Gastrocnemius medialis (tissue), 4 donors: ENCODE data around the gene AMIGO1. TPM values are rescaled to one million over a fixed set of nuclear protein-coding genes. Genes with fewer than 3 reads are reported as not detected.

ENCODE experiments used
- ATAC-seq, 2 donors: fragments of 150-250 bp; one replicate each; pipeline ENCODE4 v1.9.1; 2016
- DNase-seq, 2 donors: peaks; one replicate each; pipeline ENCODE4 v3.0.0-alpha.2; 2019
- H3K27ac ChIP-seq, 4 donors: fragments of 200-600 bp; sonication (generic); 1 replicate in 1 of 4; 2 replicates in 3 of 4; pipeline ENCODE4 v1.5.1; 2016 to 2018; ENCODE audit warnings: mild to moderate bottlenecking in 2 of 4, moderate library complexity in 1 of 4
- H3K27me3 ChIP-seq, 3 donors: fragments of 200-600 bp; sonication (generic) in 2 of 3; 1 replicate in 1 of 3; 2 replicates in 2 of 3; pipeline versions ENCODE4 v1.5.1 to v1.6.0; 2016 to 2019; ENCODE audit warnings: mild to moderate bottlenecking in 1 of 3, moderate library complexity in 1 of 3
- H3K36me3 ChIP-seq, 2 donors: fragments of 200-600 bp; sonication (generic) in 1 of 2; one replicate each; pipeline ENCODE4 v1.5.1; 2017 to 2018
- H3K4me1 ChIP-seq, 2 donors: fragments of 200-600 bp; sonication (generic) in 1 of 2; one replicate each; pipeline ENCODE4 v1.5.1; 2016 to 2017; ENCODE audit warnings: mild to moderate bottlenecking in 2 of 2
- H3K4me3 ChIP-seq, 4 donors: fragments of 200-600 bp; sonication (generic) in 3 of 4; 1 replicate in 1 of 4; 2 replicates in 3 of 4; pipeline ENCODE4 v1.5.1; 2016 to 2019; ENCODE audit warnings: mild to moderate bottlenecking in 2 of 4
- H3K9me3 ChIP-seq, 3 donors: fragments of 200-600 bp; sonication (generic) in 2 of 3; 1 replicate in 1 of 3; 2 replicates in 2 of 3; pipeline ENCODE4 v1.5.1; 2016 to 2019
- POLR2A ChIP-seq, 2 donors: fragments of 450-650 bp; IDR thresholded peaks; one replicate each; pipeline ENCODE4 v1.6.1; 2017; ENCODE audit warnings: antibody characterized with exemption in 2 of 2, mild to moderate bottlenecking in 2 of 2, moderate library complexity in 2 of 2
- in situ Hi-C, 4 donors: fragments of 200-750 bp; cut with MboI; loops; one replicate each; pipeline versions ENCODE4 v1.15.0 to v1.8.0; 2017; ENCODE audit warnings: low sequenced_read_pairs in 4 of 4
- intact Hi-C: fragments of 100-400 bp; cut with DNase I; formaldehyde crosslinking; loops from one replicate; pipeline ENCODE4 v1.15.1; 2023; ENCODE audit warnings: low total_unique reads
- total RNA-seq, 4 donors: library from RNA; depleted of rRNA; stranded (reverse); fragments of >200 nt; gene quantifications; one replicate each; pipeline versions ENCODE4 v1.1.0 to v1.2.3, GENCODE V29; 2016
- TF ChIP-seq, protein P1 (sequence below), 5 experiments: fragments of 450-650 bp in 3 of 5; fragments of 200-600 bp in 2 of 5; sonication (generic) in 2 of 5; IDR thresholded peaks in 4 of 5; conservative IDR thresholded peaks in 1 of 5; 1 replicate in 4 of 5; 2 replicates in 1 of 5; pipeline ENCODE4 v1.5.1; 2016 to 2019; ENCODE audit warnings: antibody characterized with exemption in 5 of 5, mild to moderate bottlenecking in 3 of 5, moderate library complexity in 3 of 5

The AMIGO1 gene
- total RNA-seq, 4 donors from 2014 or later, result 8.6 to 20.9 (median 15.1) TPM

DNA sequence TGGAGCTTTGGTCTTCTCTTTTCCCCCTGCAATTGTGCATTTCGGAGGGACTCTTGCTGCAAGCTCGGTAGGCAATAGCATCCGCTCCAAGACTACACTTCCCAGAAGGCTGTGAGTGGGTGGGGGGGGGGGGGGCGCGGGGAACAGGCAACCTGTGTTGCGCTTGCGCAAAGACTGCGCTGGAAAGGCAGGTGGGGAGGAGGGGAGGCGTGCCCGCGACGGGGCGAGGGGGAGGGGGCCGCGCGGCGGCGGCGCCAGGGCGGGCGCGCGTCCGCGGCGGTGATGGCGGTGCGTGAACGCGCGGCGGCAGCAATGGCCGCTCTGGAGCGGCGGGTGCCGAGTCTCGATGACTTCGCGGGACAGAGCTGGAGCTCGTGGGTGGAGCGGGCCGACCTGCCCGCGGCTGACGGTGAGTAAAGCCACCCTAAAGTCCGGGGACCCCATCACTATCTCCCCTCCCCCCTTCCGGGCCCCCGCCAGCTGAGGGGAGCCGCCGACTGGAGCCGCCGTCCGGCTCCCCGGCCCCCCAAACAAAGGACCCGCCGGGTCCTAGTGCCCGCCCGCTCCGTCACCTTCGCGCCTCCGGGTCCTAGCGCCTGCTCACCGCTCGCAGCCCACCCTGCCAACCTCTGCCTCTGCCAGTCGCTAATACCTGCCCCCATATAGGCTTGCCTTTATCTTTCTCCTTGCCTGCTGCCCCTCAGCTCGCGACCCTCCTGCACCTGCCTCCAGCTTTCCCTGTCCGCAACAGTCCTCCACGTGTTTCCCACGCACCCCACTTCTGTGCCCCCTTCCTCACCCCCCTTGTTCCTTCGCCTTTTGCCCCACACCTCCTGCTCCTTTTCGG lies 25.6 kb downstream of the AMIGO1 start, which contains the start of gene ATXN7L2:
TSS of gene ATXN7L2 (plus strand) at position 234 of the 847 bp plus-strand sequence. CDS start at position 283, 49 bp downstream.
- H3K27ac ChIP-seq, result peak within 1 kb of the TSS; percentile 90 to 100 (median 97)
- H3K27me3 ChIP-seq, result no peaks in the 10 kb centered on the region
- H3K4me1 ChIP-seq, result peaks cover 46 to 47% of the 10 kb centered on the region in 2 donors
- intact Hi-C loops, result loop anchor here (1.0 to 2.0 kb wide), 2 partner anchors 25 to 235 kb away; partner anchors contain the start of genes AMIGO1 and CELSR2
- TF ChIP-seq POLR2A (IDR thresholded peaks at IDR 0.05), result peak; percentile 58 to 60
- TF ChIP-seq, protein P1, sequence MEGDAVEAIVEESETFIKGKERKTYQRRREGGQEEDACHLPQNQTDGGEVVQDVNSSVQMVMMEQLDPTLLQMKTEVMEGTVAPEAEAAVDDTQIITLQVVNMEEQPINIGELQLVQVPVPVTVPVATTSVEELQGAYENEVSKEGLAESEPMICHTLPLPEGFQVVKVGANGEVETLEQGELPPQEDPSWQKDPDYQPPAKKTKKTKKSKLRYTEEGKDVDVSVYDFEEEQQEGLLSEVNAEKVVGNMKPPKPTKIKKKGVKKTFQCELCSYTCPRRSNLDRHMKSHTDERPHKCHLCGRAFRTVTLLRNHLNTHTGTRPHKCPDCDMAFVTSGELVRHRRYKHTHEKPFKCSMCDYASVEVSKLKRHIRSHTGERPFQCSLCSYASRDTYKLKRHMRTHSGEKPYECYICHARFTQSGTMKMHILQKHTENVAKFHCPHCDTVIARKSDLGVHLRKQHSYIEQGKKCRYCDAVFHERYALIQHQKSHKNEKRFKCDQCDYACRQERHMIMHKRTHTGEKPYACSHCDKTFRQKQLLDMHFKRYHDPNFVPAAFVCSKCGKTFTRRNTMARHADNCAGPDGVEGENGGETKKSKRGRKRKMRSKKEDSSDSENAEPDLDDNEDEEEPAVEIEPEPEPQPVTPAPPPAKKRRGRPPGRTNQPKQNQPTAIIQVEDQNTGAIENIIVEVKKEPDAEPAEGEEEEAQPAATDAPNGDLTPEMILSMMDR (IDR thresholded peaks at IDR 0.05 in 4 of 5, conservative IDR thresholded peaks at IDR 0.05 in 1 of 5), result peak in 1 of 5 experiments; percentile 34
- H3K9me3 ChIP-seq, result no peaks in the 10 kb centered on the region
- in situ Hi-C loops, result no loop called here
- peak within 1 kb of the TSS; percentile 73 to 79 (median 74) for H3K4me3 ChIP-seq
- H3K36me3 ChIP-seq, result peaks cover 0 to 26% of the 10 kb centered on the region in 2 donors
- DNase-seq (peak; percentile 84 to 91), ATAC-seq (peak; percentile 84 to 89)

DNA sequence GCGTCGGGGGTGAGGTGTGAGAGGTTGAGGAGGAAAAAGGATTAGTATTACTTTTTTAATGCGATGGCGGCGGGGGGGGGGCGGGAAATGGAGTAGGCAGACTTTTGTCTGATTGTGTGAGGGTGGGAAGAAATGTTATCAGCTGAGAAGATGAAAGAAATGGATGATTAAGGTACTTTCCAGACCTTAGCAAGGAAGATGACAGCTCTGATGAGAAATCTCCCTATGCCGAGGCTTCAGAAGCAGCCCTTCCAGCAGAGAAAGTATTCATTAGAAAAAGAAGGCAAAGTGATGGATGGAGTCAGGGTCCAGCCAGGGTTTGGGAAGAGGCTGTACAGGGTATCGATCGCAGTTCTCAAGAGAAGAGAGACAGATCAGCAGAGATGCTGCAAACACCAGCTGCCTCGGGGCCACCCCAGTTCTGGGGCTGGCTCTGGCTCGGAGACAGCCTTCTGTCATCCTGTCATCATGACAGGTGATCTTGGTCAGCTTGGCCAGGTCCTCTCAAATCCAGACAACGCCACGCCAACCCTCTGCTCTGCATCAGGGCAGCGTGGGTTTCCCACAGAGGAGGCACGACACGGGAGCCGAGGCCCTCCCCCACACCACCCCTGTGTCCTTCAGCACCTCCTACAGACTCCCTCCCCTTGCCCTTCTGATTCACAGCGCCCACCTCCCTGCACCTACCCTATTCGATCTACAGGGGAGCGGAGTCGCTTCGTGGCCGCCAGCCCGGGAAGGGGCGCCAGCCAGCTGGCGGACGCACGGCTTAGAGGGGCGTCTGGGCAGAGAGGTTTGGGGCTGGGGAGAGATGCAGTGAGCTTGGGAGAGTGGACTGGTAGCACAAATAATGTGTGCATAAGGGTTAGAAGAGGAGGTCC lies 26.5 kb downstream of the AMIGO1 start:
- TF ChIP-seq, protein P1 (IDR thresholded peaks at IDR 0.05 in 4 of 5, conservative IDR thresholded peaks at IDR 0.05 in 1 of 5), result no peak
- no peak for TF ChIP-seq POLR2A (IDR thresholded peaks at IDR 0.05)
- no peaks in the 10 kb centered on the region for H3K9me3 ChIP-seq
- DNase-seq (peak; percentile 34 to 67), ATAC-seq (peak; percentile 42 to 45)
- H3K27ac ChIP-seq, result peak overlapping the region; percentile 74 to 100 (median 97)
- intact Hi-C loops (no loop called here), in situ Hi-C loops (no loop called here)
- peaks cover 47 to 54% of the 10 kb centered on the region in 2 donors for H3K4me1 ChIP-seq
- peaks cover 0 to 22% of the 10 kb centered on the region in 2 donors for H3K36me3 ChIP-seq
- H3K4me3 ChIP-seq, result peak overlapping the region; percentile 53 to 79 (median 62)
- H3K27me3 ChIP-seq, result no peaks in the 10 kb centered on the region

DNA sequence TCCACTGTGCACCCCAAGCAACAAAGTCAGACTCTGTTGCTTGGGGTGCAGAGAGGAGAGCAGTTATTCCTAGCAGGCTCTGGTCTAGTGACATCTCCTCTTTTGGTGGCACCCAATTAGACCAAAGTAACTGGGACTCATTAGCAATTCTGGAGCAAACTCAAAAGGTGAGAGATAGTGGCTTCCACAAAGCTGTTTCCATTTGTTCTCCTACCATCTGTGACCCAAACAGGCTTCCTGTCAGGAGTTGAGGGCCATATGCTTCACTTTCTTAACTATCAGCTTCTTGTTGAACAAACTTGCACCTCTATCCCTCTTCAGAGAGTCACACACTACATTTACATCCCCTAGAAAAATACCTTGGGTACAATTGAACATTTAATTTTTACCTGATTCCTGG lies 27.3 kb downstream of the AMIGO1 start:
- Histone ChIP-seq H3K36me3 (peaks cover 0 to 25% of the 10 kb centered on the region in 2 donors), H3K9me3 (no peaks in the 10 kb centered on the region), H3K27me3 (no peaks in the 10 kb centered on the region), H3K27ac (peak overlapping the region; percentile 74 to 100 (median 97)), H3K4me3 (no peak overlapping the region), H3K4me1 (peaks cover 47 to 54% of the 10 kb centered on the region in 2 donors)
- intact Hi-C loops, result no loop called here
- DNase-seq, result no peak
- in situ Hi-C loops, result no loop called here
- TF ChIP-seq POLR2A (IDR thresholded peaks at IDR 0.05), result no peak
- TF ChIP-seq, protein P1 (IDR thresholded peaks at IDR 0.05 in 4 of 5, conservative IDR thresholded peaks at IDR 0.05 in 1 of 5), result no peak
- ATAC-seq, result no peak

DNA sequence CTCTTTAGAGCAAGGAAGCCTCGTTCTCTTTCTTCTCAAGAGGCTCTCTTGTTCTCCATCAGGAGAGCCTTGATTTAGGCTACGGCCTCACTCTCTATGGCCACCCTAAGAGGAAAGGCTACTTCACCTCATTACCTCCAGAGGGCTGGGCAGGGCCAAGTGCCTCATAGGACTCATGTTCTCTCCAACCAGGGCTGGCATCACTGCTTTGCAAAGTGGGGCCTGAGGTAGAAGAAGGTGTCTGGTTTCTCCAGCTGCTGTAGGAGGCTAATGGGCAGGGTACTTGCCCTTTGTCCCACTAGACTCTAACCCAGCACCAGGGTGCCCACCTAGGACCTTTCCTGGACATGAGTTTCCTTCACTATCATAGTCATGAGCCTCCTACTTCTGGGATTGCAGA lies 27.9 kb downstream of the AMIGO1 start:
- peaks cover 47 to 54% of the 10 kb centered on the region in 2 donors for H3K4me1 ChIP-seq
- intact Hi-C loops, result no loop called here

More for the DNA sequence above, 27.9 kb downstream of the AMIGO1 start:
- peaks cover 0 to 31% of the 10 kb centered on the region in 2 donors for H3K36me3 ChIP-seq
- no peaks in the 10 kb centered on the region for H3K9me3 ChIP-seq
- no peaks in the 10 kb centered on the region for H3K27me3 ChIP-seq
- in situ Hi-C loops, result no loop called here
- ATAC-seq (peak in 1 of 2 donors; percentile 40), DNase-seq (peak in 1 of 2 donors; percentile 75)
- H3K27ac ChIP-seq, result peak overlapping the region; percentile 71 to 100 (median 97)
- TF ChIP-seq, protein P1 (IDR thresholded peaks at IDR 0.05 in 4 of 5, conservative IDR thresholded peaks at IDR 0.05 in 1 of 5), result no peak
- no peak for TF ChIP-seq POLR2A (IDR thresholded peaks at IDR 0.05)
- H3K4me3 ChIP-seq, result no peak overlapping the region
